HG03439 (cell line): ENCODE measurements around the gene SMYD1.
"Not testable (repeated sequence)": the region's sequence is repeated elsewhere in the genome, so short reads cannot be mapped to it uniquely, and the experiment has no call there.

Experiments
- ATAC-seq: cut with Tn5 transposase; IDR thresholded peaks from one replicate; pipeline ENCODE4 v1.9.1; 2021; ENCODE audit warnings: mild to moderate bottlenecking, moderate library complexity; ENCODE audit not compliant: unreplicated experiment

The SMYD1 gene

DNA sequence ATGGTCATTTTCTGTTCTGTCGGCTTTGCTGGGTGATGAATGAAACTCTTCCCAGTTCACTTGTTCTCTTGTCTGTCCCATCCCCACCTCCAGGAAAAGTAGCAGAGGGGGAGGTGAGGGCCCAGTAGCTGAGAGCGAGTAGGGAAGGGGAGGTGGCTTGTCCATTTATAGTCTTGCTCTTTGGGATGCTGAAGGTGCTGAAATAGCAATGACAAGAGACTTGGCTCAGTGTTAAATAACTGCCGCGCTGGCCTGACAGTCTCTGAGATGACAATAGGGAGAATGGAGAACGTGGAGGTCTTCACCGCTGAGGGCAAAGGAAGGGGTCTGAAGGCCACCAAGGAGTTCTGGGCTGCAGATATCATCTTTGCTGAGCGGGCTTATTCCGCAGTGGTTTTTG lies at the start of gene SMYD1:
Gene SMYD1, plus strand, starts transcription at position 228 of the 400 bp plus-strand sequence. Its CDS starts 40 bp downstream, at position 268.
- ATAC-seq, result no peak

GRCh38 chr2:88018077-88018805 lies 49.4 kb upstream of the SMYD1 start:
- ATAC-seq, result not testable (repeated sequence)

DNA sequence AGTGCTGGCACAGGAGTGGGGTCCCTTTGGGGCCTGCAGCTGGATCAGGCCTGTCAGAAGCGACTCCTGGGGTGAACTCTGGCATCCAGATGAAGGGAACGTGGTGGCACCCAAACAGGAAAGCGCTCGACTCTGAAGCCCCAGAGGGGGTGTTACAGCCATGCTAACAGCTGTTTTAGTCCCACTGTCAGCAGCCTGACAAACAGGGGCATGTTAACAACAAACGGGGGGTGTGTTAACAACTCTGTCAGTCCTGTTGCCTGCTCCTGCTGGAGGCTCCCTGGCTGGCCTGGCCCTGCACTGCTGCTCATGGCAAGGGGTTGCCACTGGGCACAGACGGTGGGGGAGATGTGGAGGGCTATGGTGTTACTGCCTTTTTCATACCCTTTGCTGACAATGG lies 48.7 kb upstream of the SMYD1 start:
- no peak for ATAC-seq

DNA sequence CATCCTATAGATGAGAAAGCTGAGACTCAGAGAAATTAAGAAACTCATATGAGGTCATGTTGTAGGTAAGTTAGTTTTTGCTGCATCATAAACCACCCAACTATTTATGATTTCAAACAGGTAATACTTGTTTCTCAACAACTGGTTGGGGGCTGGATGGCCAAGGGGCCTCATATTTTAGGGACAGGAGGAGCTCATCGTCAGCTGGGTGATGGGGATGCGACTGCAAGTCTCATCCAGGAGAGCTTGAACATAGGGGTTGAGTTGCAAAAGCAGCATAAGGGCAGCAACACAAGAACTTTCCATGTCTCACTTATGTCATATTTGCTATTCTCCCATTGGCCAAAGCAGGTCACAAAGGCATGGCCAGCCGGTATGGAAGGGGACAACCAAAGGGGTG lies 47.6 kb upstream of the SMYD1 start:
- no peak for ATAC-seq

GRCh38 chr2:88022669-88022921 lies 45.0 kb upstream of the SMYD1 start:
- no peak for ATAC-seq

DNA sequence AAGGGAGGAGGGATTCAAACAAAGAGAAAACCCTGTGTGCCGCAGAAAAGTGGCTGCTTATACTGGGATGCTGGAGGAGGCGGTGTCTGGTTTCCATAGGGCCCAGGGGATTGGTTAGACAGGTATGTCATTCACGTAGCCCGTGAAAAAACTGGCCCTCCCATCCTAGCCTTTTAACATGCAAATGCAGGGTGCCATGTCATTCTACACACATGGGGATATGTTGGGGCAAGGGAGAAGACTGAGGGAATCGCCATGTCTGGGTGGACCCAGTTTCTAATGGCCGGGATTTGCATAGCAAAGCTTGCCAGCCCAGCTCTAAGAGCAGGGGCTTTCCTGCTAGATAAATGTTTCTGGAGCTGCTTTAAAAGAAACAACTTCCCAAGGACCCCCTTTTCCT lies 43.1 kb upstream of the SMYD1 start:
- ATAC-seq, result no peak

DNA sequence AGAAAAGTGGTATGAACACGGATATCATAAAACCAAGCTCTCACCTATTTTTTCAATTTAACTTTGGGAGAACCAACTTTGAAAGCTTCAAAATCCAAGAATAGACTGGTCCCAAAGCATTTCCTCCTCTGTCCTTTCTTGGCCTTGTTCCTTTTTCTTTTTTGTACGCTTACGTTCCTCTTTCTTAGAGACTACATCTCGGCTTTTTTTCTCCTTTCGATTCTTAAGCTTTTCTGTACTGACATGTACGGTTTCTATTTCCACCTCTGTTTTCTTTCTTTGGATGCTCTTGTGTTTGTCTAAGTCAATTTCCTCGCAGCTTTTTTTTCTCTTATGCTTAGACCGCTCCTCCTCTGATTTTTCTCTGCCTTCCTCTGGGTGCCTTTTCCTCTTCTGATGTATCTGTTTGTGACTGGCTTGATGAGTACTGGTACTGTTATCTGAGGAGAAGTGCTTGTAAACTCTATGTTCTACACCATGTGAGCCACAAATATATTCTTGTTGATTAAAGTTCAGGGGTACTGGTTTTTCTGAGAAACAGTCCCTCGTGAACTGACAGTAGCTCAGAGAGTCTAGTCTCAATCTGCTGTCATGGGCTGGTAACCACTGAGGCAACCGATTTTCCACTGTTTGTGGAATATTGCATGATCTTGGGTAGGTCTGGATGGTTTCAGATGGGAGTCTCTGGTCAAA lies 39.8 kb upstream of the SMYD1 start:
- no peak for ATAC-seq

DNA sequence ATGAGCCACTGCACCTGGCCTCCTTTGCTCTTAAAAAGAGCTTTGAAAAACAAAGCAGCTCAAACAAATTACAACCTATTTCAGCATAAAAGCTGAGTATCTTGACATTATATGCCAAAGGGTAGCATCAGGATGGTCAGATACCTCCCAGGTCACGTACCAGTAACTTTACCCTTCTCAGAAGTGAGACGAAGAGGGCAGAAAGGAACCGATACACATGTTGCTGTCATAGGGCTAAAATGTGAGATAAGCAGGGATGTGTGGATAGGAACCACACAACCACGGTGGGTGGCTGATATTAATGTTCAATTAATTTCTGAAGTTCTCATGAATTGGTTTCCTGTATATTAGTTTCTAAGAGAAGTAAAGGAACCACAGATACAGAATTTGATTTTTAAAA lies 38.7 kb upstream of the SMYD1 start:
- ATAC-seq, result no peak

DNA sequence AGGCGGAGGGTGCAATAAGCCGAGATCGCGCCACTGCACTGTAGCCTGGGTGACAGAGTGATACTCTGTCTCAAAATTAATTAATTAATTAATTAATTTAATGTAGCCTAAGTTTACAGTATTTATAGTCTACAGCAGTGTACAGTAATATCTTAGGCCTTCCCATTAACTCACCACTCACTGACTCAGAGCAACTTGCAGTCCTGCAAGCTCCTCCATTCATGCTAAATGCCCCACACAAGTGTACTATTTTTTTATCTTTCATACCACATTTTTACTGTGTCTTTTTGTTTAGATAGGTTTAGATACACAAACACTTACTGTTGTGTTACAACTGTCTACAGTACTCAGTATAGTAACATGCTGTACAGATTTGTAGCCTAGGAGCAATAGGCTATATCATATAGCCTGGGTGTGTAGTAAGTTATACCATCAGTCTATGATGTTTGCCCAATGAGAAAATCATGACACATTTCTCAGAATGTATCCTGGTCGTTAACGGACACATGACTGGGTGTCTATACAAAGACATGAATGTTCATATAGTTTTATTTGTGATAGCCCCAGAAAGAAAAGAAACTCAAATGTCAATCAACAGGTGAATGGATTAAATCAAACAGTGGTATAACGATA lies 35.4 kb upstream of the SMYD1 start:
- ATAC-seq, result no peak

DNA sequence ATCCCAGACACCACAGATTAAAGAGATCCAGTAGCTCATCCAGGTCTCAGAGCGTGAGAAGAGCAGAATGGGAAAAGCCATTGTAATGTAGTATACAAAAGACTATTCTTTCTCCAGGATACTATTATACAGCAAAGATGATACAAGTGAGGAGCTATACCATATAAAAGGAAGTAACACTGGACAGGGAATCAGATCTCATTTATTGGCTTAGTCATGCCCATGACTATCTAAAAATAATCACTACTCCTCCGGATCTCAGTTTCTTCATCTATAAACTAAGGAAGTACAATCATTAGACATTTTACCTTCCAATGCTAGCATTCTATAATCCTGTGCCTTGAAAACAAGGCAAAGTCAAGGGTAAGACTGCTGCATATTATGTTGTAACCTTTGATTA lies 31.4 kb upstream of the SMYD1 start:
- no peak for ATAC-seq

- ATAC-seq, result no peak
Observed at GRCh38 chr2:88036606-88037005, 31.0 kb upstream of the SMYD1 start.

DNA sequence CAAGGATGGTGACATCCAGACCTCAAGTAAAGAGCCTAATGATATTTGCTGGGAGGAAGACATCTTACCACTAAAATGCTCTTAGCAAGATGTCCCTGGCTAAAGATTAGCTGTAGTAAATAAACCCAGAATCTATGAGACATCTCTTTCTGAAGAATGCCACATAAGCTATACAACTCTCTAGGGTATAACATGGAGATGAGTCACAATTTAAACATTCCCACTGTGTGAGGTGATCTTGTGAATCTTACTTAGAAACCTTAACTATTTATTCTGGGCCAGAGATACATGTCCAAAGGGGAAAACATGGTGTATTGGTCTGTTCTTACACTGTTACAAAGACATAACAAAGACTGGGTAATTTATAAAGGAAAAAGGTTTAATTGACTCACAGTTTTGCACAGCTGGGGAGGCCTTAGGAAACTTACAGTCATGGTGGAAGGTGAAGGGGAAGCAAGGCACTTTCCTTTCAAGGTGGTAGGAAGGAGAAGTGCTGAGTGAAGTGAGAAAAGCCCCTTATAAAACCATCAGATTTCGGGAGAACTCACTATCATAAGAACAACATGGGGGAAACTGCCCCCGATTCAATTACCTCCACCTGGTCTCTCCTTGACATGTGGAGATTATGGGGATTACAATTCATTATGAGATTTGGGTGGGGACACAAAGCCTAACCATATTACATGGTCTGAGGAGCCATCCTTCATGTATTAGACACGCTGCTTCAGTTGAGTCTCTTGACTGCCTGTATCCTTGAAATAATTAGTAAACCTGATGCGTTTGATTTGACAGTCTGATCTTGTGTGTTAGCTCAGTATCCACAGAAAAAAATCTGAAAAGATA lies 29.1 kb upstream of the SMYD1 start:
- ATAC-seq, result no peak

GRCh38 chr2:88042476-88042875 lies 25.1 kb upstream of the SMYD1 start:
- ATAC-seq, result no peak

- not testable (repeated sequence) for ATAC-seq
Observed at GRCh38 chr2:88045561-88045960, 22.1 kb upstream of the SMYD1 start.

GRCh38 chr2:88048541-88048940 lies 19.1 kb upstream of the SMYD1 start:
- ATAC-seq, result no peak

- ATAC-seq, result no peak
Observed at GRCh38 chr2:88049622-88050021, 18.0 kb upstream of the SMYD1 start.

GRCh38 chr2:88051792-88052191 lies 15.8 kb upstream of the SMYD1 start:
- no peak for ATAC-seq

DNA sequence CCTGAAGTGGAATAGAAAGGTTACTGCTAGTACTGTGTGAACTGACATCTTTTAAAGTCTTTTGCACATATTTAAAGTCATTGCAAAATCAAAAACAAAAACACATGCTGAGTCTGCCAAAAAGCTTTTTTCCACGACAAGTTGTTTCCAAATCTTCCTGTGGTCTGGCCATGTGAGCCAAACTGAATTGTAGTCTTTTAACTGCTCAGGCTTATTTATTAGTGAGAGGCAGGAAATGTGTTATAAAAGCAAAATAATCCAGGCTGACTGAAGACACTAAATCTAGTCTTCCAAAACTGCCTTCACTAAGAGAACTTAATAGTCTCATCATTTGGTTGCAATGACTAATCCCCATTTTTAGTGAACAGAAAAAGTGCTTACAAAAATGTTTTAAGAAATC lies 14.3 kb upstream of the SMYD1 start:
- ATAC-seq, result no peak

DNA sequence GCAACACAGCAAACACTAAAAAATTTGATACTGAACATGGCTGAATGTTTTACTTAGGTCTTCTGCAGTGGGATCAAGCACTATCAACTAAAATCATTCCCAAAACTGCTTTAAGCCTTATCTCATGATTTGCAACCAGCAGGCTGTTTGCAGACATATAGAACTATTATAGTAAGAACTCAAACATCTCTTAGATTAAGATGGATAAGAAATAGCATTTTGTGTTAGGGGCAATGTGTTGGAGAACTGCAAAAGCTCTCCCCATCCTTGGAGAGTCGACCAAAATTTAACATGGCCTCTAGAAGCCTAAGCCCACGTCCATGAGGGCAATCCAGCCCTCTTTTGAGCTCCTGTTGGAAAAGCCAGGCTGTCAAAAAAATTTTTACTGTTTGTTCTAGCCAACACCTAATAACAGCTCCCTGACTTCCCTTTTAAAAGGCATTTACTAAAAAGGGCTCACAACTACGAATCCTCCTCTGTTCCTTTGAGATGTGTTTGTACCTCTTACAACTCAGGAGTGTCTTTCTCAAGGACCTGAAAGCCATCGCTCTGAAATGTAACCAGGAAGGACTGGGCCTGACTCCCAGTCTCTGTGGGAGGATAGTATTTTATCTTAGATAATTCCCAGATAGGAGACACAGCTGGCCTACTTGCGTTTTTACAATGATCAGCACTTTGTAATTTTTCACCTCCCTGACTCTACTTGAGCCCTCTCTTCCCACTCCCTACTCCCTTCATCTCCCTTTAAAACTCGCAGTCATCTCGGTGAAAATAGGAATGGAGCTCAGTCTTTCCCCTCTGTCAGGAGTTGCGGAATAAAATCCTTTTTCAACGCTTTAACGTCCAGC lies 13.5 kb upstream of the SMYD1 start:
- no peak for ATAC-seq

DNA sequence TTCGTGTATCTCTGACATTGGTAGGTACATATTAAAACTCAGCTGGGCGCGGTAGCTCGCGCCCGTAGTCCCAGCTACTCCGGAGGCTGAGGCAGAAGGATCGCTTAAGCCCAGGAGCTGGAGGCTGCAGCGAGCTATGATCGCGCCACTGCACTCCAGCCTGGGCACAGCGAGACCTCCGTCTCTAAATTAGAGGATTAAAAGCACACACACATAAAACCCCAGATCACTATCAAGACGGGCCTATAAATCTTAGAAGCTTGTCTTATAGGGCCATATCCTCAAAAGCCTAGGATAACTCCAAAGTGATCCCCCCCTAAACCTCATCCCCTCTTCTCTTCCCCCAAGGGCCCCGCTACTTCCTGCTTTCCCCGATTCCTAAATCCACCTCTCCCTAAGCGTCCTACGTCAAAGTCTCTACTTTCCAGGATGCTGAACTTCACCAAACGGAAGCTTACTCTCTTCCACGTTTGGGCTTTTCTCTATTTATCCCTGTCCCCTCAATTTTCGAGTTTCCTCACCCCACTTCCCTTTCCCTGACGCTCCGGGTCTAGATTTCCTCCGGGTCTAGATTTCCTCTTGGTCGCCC lies 12.7 kb upstream of the SMYD1 start:
- ATAC-seq, result no peak
